Neural cell (in vitro differentiated cells): ENCODE measurements around the gene AGFG1.

Experiments
- EP300 ChIP-seq: fragments of 450-650 bp; conservative IDR thresholded peaks from 2 replicates; pipeline ENCODE4 v1.6.1; 2014; ENCODE audit warnings: antibody characterized with exemption, mild to moderate bottlenecking, moderate library complexity; ENCODE audit not compliant: poor library complexity, severe bottlenecking
- EZH2 ChIP-seq: fragments of 200-600, 300-800 bp; shearing (Covaris generic), sonication (generic); IDR thresholded peaks from 2 replicates; pipeline ENCODE4 v1.6.1; 2014; ENCODE audit warnings: antibody characterized with exemption, low read length, borderline replicate concordance, mild to moderate bottlenecking; ENCODE audit not compliant: insufficient read depth, poor library complexity, severe bottlenecking
- MXI1 ChIP-seq: fragments of 450-650 bp; conservative IDR thresholded peaks from 2 replicates; pipeline ENCODE4 v1.6.1; 2014; ENCODE audit warnings: antibody characterized with exemption, mild to moderate bottlenecking; ENCODE audit not compliant: poor library complexity, severe bottlenecking
- POLR2AphosphoS5 ChIP-seq: IDR thresholded peaks from 2 replicates; pipeline ENCODE4 v1.6.1; 2012
- RAD21 ChIP-seq: fragments of 450-650 bp; conservative IDR thresholded peaks from 2 replicates; pipeline ENCODE4 v1.6.1; 2014; ENCODE audit warnings: antibody characterized with exemption, mild to moderate bottlenecking, moderate library complexity
- TF ChIP-seq, protein P1 (sequence below): fragments of 450-650 bp; IDR thresholded peaks from 2 replicates; pipeline ENCODE4 v1.5.1; 2014; ENCODE audit warnings: antibody characterized with exemption, mild to moderate bottlenecking, moderate library complexity; ENCODE audit not compliant: poor library complexity, severe bottlenecking

DNA sequence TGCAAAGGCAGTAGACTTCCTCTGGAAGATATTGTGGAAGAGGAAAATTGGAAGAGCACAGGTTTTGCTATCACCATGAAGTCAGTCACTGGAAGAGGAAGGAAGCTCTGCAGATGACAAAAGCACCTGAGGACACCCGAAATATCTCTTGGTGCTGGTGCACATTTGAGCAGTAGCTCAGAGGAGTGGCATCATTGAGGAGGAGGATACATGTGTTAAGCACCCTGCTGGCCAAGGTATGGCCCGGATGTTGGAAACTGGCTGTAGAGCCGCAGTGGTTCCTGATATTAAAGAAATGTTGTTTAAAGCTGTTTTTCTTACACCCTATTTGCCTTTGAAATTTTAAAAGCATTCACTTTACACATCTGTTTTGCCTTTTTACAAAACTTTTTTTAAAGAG lies 94.1 kb downstream of the AGFG1 start:
- no peak for TF ChIP-seq POLR2AphosphoS5
- TF ChIP-seq, protein P1, sequence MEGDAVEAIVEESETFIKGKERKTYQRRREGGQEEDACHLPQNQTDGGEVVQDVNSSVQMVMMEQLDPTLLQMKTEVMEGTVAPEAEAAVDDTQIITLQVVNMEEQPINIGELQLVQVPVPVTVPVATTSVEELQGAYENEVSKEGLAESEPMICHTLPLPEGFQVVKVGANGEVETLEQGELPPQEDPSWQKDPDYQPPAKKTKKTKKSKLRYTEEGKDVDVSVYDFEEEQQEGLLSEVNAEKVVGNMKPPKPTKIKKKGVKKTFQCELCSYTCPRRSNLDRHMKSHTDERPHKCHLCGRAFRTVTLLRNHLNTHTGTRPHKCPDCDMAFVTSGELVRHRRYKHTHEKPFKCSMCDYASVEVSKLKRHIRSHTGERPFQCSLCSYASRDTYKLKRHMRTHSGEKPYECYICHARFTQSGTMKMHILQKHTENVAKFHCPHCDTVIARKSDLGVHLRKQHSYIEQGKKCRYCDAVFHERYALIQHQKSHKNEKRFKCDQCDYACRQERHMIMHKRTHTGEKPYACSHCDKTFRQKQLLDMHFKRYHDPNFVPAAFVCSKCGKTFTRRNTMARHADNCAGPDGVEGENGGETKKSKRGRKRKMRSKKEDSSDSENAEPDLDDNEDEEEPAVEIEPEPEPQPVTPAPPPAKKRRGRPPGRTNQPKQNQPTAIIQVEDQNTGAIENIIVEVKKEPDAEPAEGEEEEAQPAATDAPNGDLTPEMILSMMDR = no peak
- TF ChIP-seq EP300 = no peak
- no peak for TF ChIP-seq RAD21
- TF ChIP-seq MXI1 = no peak
- TF ChIP-seq EZH2 = no peak
